ENCODE measurements around the gene GRPR. TPM values are rescaled to one million over a fixed set of nuclear protein-coding genes. Genes with fewer than 3 reads are reported as not detected.

Gene GRPR
- total RNA-seq (under 1 TPM; 0.20 to 0.22 TPM), total RNA-seq (0 to 0.66 (median 0.12) reads per million in 172 experiments)
- polyA plus RNA-seq (2013, experiment 1 of 2) = 0.09 TPM
- 0.05 TPM for polyA plus RNA-seq (2013, experiment 2 of 2)

GRCh38 chrX:16123222-16123786, at the start of gene GRPR:
Gene GRPR (plus strand): TSS chrX:16123565. CDS start chrX:16123954, 389 bp downstream.
- Mint-ChIP-seq H3K4me3 (no peak within 1 kb of the TSS), H3K36me3 (ENCODE audit: low read depth) (no peaks in the 10 kb centered on the region), H3K27ac (no peak within 1 kb of the TSS), H3K9me3 (no peaks in the 10 kb centered on the region), H3K27me3 (peaks cover 17% of the 10 kb centered on the region), H3K4me1 (ENCODE audit: low read depth) (peaks cover 11% of the 10 kb centered on the region)
- ATAC-seq (ENCODE audit: poor library complexity) (peak; percentile 88), DNase-seq (peak; percentile 25 to 74 (median 45))
- Histone ChIP-seq H3K9me3 (ENCODE audit: control insufficient read depth in 1 of 2, insufficient read depth in 1 of 2, low read length in 2 of 2) (no peaks in the 10 kb centered on the region), H3K4me3 (ENCODE audit: low read length) (no peak within 1 kb of the TSS), H3K36me3 (ENCODE audit: insufficient read depth, low read length) (no peaks in the 10 kb centered on the region), H3K27me3 (ENCODE audit: control insufficient read depth in 1 of 2, insufficient read depth in 2 of 2, low read length in 2 of 2) (no peaks in the 10 kb centered on the region), H3K27ac (ENCODE audit: low read depth in 1 of 2, low read length in 2 of 2) (no peak within 1 kb of the TSS), H3K4me1 (ENCODE audit: insufficient read depth, low read length) (no peaks in the 10 kb centered on the region)
- intact Hi-C loops (cut with DNase I, micrococcal nuclease) = loop anchor here (5.0 kb wide), 2 partner anchors 534 to 549 kb away; no protein-coding TSS in a partner anchor
- peak; percentile 54 for TF ChIP-seq CTCF (IDR thresholded peaks at IDR 0.05)
- POLR2A ChIA-PET = no interaction called here
- CTCF ChIA-PET = interaction anchor here (1.2 kb wide), 1 partner anchor 11 kb away, joined by 3 read pairs; no protein-coding TSS in a partner anchor

- H3K4me1 ChIP-seq (ENCODE audit: insufficient read depth, low read length) = no peaks in the 10 kb centered on the region
- intact Hi-C loops (cut with DNase I, micrococcal nuclease) = no loop called here
- H3K4me3 Mint-ChIP-seq = no peak overlapping the region
- no peak overlapping the region for H3K27ac ChIP-seq (ENCODE audit: low read depth in 1 of 2, low read length in 2 of 2)
- no peaks in the 10 kb centered on the region for H3K9me3 Mint-ChIP-seq
- H3K27me3 Mint-ChIP-seq = no peaks in the 10 kb centered on the region
- H3K36me3 ChIP-seq (ENCODE audit: insufficient read depth, low read length) = no peaks in the 10 kb centered on the region
- H3K27me3 ChIP-seq (ENCODE audit: control insufficient read depth in 1 of 2, insufficient read depth in 2 of 2, low read length in 2 of 2) = no peaks in the 10 kb centered on the region
- no peaks in the 10 kb centered on the region for H3K9me3 ChIP-seq (ENCODE audit: control insufficient read depth in 1 of 2, insufficient read depth in 1 of 2, low read length in 2 of 2)
- H3K4me1 Mint-ChIP-seq (ENCODE audit: low read depth) = no peaks in the 10 kb centered on the region
- no peaks in the 10 kb centered on the region for H3K36me3 Mint-ChIP-seq (ENCODE audit: low read depth)
- CTCF ChIA-PET = no interaction called here
- TF ChIP-seq CTCF (IDR thresholded peaks at IDR 0.05) = no peak
- no peak overlapping the region for H3K4me3 ChIP-seq (ENCODE audit: low read length)
- ATAC-seq (ENCODE audit: poor library complexity) (no peak), DNase-seq (no peak)
- POLR2A ChIA-PET = no interaction called here
- no peak overlapping the region for H3K27ac Mint-ChIP-seq
Measured at GRCh38 chrX:16075087-16075486, 48.3 kb upstream of the GRPR start.

DNA sequence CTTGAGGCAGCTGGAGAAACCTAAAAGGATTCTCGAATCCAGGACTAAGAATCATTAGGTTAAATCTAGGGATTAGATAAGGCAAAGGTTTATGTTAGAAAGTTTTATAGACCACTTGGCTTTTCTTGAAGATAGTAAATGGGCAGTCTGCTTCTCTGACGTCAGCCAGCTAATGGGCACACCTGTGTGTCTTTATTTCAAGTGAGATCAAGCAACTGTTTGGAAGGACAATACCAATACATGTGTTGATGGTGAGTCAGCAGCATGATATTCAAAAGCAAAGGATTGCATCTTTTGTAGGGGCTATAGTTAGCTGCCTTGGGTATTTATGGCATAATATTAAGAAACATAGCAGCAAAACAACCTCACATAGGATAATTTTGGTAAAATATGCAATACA, 46.5 kb upstream of the GRPR start:
- Histone ChIP-seq H3K9me3 (ENCODE audit: control insufficient read depth in 1 of 2, insufficient read depth in 1 of 2, low read length in 2 of 2) (no peaks in the 10 kb centered on the region), H3K27ac (ENCODE audit: low read depth in 1 of 2, low read length in 2 of 2) (no peak overlapping the region), H3K4me3 (ENCODE audit: low read length) (no peak overlapping the region), H3K4me1 (ENCODE audit: insufficient read depth, low read length) (no peaks in the 10 kb centered on the region), H3K27me3 (ENCODE audit: control insufficient read depth in 1 of 2, insufficient read depth in 2 of 2, low read length in 2 of 2) (no peaks in the 10 kb centered on the region), H3K36me3 (ENCODE audit: insufficient read depth, low read length) (no peaks in the 10 kb centered on the region)
- DNase-seq (no peak), ATAC-seq (ENCODE audit: poor library complexity) (no peak)
- intact Hi-C loops (cut with DNase I, micrococcal nuclease) = no loop called here
- POLR2A ChIA-PET = no interaction called here
- CTCF ChIA-PET = no interaction called here
- TF ChIP-seq CTCF (IDR thresholded peaks at IDR 0.05) = no peak
- Mint-ChIP-seq H3K27me3 (no peaks in the 10 kb centered on the region), H3K4me3 (no peak overlapping the region), H3K4me1 (ENCODE audit: low read depth) (no peaks in the 10 kb centered on the region), H3K36me3 (ENCODE audit: low read depth) (no peaks in the 10 kb centered on the region), H3K27ac (no peak overlapping the region), H3K9me3 (no peaks in the 10 kb centered on the region)

Measured in CD4-positive, alpha-beta T cell (primary cell).